Peyer's patch (tissue), 4 donors: ENCODE data around the gene RALB. TPM values are rescaled to one million over a fixed set of nuclear protein-coding genes. Genes with fewer than 3 reads are reported as not detected.

Experiments used
- DNase-seq, 3 donors: peaks; one replicate each; pipeline ENCODE4 v3.0.0-alpha.2; 2017 to 2019
- H3K27ac ChIP-seq, 4 donors: fragments of 200-600 bp; sonication (generic); one replicate each; pipeline ENCODE4 v1.5.1; 2016 to 2019
- H3K27me3 ChIP-seq, 2 donors: fragments of 200-600 bp; sonication (generic); one replicate each; pipeline ENCODE4 v1.5.1; 2019
- H3K36me3 ChIP-seq, 3 donors: fragments of 200-600 bp; sonication (generic); one replicate each; pipeline ENCODE4 v1.5.1; 2016 to 2019
- H3K4me1 ChIP-seq, 4 donors: fragments of 200-600 bp; sonication (generic); one replicate each; pipeline ENCODE4 v1.5.1; 2016 to 2019
- H3K4me3 ChIP-seq, 4 donors: fragments of 200-600 bp; sonication (generic); 1 replicate in 3 of 4; 2 replicates in 1 of 4; pipeline ENCODE4 v1.5.1; 2016 to 2019; ENCODE audit warnings: mild to moderate bottlenecking in 1 of 4
- H3K9me3 ChIP-seq, 4 donors: fragments of 200-600 bp; sonication (generic); one replicate each; pipeline ENCODE4 v1.5.1; 2016 to 2019; ENCODE audit warnings: mild to moderate bottlenecking in 1 of 4
- POLR2A ChIP-seq, 2 donors: fragments of 450-650 bp; IDR thresholded peaks; one replicate each; pipeline ENCODE4 v1.5.1; 2017; ENCODE audit warnings: antibody characterized with exemption in 2 of 2, mild to moderate bottlenecking in 2 of 2, moderate library complexity in 2 of 2
- total RNA-seq, 4 donors: library from RNA; depleted of rRNA; stranded (reverse); fragments of >200 nt; gene quantifications; one replicate each; pipeline ENCODE4 v1.1.0, GENCODE V29; 2016
- TF ChIP-seq, protein P1 (sequence below), 6 experiments: fragments of 450-650 bp in 4 of 6; fragments of 200-600 bp in 2 of 6; sonication (generic) in 1 of 6; IDR thresholded peaks; one replicate each; pipeline ENCODE4 v1.5.1; 2017 to 2019; ENCODE audit warnings: antibody characterized with exemption in 6 of 6, mild to moderate bottlenecking in 3 of 6, moderate library complexity in 1 of 6

RALB gene
- total RNA-seq, 4 donors from 2014 or later, result 49.3 to 61.9 (median 50.2) TPM

DNA sequence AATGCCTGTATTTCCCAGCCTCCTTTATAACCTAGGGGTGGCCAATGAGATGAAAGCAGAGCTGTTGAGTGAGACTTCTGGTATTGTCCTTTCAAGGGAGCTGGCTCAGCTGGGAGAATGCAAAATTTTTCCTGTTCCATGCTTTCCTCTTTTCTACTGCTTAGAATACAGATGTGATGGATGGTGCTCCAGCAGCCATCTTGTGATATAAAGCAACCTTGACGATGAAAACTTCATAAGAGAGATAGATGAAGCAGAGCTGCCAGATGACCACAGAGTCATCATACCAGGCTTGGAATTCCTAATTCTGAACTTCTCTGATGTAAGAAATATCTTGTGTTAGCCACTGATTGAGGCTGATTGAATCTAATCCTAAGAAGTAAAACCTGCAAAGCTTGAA lies 81.4 kb downstream of the RALB start:
- DNase-seq, result no peak
- no peak for TF ChIP-seq POLR2A (IDR thresholded peaks at IDR 0.05)
- TF ChIP-seq, protein P1, sequence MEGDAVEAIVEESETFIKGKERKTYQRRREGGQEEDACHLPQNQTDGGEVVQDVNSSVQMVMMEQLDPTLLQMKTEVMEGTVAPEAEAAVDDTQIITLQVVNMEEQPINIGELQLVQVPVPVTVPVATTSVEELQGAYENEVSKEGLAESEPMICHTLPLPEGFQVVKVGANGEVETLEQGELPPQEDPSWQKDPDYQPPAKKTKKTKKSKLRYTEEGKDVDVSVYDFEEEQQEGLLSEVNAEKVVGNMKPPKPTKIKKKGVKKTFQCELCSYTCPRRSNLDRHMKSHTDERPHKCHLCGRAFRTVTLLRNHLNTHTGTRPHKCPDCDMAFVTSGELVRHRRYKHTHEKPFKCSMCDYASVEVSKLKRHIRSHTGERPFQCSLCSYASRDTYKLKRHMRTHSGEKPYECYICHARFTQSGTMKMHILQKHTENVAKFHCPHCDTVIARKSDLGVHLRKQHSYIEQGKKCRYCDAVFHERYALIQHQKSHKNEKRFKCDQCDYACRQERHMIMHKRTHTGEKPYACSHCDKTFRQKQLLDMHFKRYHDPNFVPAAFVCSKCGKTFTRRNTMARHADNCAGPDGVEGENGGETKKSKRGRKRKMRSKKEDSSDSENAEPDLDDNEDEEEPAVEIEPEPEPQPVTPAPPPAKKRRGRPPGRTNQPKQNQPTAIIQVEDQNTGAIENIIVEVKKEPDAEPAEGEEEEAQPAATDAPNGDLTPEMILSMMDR (IDR thresholded peaks at IDR 0.05), result no peak
- no peak overlapping the region for H3K4me3 ChIP-seq
- no peaks in the 10 kb centered on the region for H3K27me3 ChIP-seq
- no peak overlapping the region for H3K27ac ChIP-seq
- no peaks in the 10 kb centered on the region for H3K9me3 ChIP-seq
- no peaks in the 10 kb centered on the region for H3K36me3 ChIP-seq
- H3K4me1 ChIP-seq, result no peaks in the 10 kb centered on the region

DNA sequence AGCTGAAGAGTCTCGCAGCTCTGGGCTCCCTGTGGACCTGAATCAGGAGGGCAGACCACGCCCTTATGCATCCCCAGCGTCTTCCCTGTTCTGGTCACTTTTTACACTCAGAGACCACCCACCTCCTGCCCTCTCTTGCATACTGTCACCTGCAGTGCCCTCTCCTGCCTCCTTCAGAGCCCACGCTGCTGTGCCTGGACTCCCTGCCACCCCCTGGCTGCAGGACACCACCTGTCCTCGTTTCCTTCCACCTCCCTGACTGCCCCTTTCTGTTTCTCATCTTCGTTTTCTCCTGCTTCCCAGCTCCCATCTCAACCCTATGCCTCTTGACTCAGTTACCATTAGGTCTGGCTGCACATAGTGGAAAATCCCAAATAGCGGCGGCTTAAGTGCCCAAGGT lies 84.1 kb downstream of the RALB start:
- no peak for DNase-seq
- TF ChIP-seq, protein P1 (IDR thresholded peaks at IDR 0.05), result no peak
- no peak for TF ChIP-seq POLR2A (IDR thresholded peaks at IDR 0.05)
- Histone ChIP-seq H3K9me3 (no peaks in the 10 kb centered on the region), H3K4me3 (no peak overlapping the region), H3K27ac (no peak overlapping the region), H3K27me3 (no peaks in the 10 kb centered on the region), H3K4me1 (no peaks in the 10 kb centered on the region), H3K36me3 (no peaks in the 10 kb centered on the region)

DNA sequence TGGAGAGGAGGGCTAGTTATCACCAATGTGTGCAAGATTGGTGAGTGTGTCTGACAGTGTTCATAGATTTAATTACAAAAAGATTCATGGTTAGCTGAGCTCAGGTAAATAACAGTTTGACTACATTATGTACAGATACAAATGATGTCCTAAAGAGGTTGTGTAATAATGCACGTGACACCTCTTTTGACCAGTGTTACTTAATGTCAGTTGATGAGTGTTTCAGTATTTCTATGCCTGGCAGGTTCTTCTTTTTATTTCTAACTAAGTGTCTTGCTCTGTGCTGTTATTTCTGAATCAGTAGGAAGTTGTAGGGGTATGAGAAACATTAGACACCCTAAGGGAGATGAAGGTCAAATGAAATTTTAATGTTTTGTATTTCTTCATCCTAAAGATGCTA lies 85.4 kb downstream of the RALB start:
- no peak overlapping the region for H3K27ac ChIP-seq
- H3K4me3 ChIP-seq, result no peak overlapping the region
- no peaks in the 10 kb centered on the region for H3K9me3 ChIP-seq
- peaks cover 0 to 8% of the 10 kb centered on the region in 2 donors for H3K27me3 ChIP-seq
- no peak for DNase-seq
- TF ChIP-seq POLR2A (IDR thresholded peaks at IDR 0.05), result no peak
- TF ChIP-seq, protein P1 (IDR thresholded peaks at IDR 0.05), result no peak
- H3K4me1 ChIP-seq, result peaks cover 0 to under 1% (median 0%) of the 10 kb centered on the region in 4 donors
- no peaks in the 10 kb centered on the region for H3K36me3 ChIP-seq

DNA sequence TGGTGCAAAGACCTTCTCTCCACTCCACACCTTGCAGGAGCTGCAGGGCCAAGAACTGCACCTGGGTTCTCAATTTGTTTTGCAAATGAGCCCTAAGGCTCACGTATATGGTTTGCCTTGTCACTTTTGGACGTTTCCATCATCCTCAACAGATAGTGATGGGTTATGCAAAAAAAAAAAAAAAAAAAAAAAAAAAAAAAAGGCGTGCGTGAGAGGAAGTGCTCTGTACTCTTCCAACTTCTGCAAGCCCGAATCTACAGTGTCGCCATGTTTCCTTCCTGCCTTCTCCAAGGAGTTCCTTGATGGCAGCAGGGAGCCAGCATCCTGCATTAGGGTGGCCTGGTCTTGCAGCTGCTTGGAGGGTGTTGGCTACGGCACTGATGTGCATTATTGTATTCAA lies 89.3 kb downstream of the RALB start:
- H3K27ac ChIP-seq, result no peak overlapping the region
- no peaks in the 10 kb centered on the region for H3K9me3 ChIP-seq
- TF ChIP-seq POLR2A (IDR thresholded peaks at IDR 0.05), result no peak
- TF ChIP-seq, protein P1 (IDR thresholded peaks at IDR 0.05), result no peak
- H3K4me1 ChIP-seq, result peaks cover 0 to 33% (median 15%) of the 10 kb centered on the region in 4 donors
- H3K27me3 ChIP-seq, result peaks cover 0 to 41% of the 10 kb centered on the region in 2 donors
- H3K4me3 ChIP-seq, result no peak overlapping the region
- no peaks in the 10 kb centered on the region for H3K36me3 ChIP-seq
- DNase-seq, result no peak

DNA sequence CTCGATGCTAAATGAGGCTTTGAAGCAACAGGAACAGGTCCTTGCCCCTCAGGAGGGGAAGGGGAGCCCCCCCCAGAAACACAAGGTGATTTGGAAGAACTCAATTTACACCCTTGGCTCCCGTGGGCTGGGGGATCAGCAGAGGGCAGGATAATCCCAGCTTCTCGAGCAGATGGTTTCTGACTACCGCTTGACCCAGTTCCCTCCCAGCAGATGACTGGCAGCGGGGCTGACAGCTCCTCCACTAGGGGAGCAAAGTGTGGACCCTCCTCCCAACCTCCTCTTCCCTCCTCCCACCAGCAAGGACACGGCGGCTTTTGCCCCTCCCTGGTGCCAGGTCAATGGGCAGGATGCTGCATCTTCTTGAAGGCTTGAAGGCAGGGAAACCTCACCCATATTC lies 89.8 kb downstream of the RALB start:
- H3K27me3 ChIP-seq, result peaks cover 0 to 45% of the 10 kb centered on the region in 2 donors
- TF ChIP-seq, protein P1 (IDR thresholded peaks at IDR 0.05), result no peak
- TF ChIP-seq POLR2A (IDR thresholded peaks at IDR 0.05), result no peak

DNA sequence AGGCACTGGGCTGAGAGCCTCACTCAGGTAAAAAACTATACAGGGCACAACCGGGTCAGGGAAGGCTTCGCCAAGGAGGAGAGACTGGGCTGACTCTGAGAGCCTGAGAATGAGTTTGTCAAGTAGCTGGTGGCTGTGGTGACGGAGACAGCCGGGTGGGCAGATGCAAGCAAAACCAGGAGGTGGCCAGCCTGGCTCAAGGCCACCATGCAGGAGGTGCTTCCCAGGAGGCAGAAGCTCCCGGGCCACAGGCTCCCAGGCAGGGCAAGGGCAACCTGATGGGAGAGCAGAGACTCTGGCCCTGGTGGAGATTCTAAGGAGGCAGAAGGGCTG lies 90.4 kb downstream of the RALB start:
- peak overlapping the region in 3 of 4 donors; percentile 4 to 51 (median 20) for H3K4me3 ChIP-seq
- no peak for TF ChIP-seq POLR2A (IDR thresholded peaks at IDR 0.05)
- TF ChIP-seq, protein P1 (IDR thresholded peaks at IDR 0.05), result no peak
- H3K9me3 ChIP-seq, result no peaks in the 10 kb centered on the region
- no peak for DNase-seq
- H3K4me1 ChIP-seq, result peaks cover 0 to 42% (median 15%) of the 10 kb centered on the region in 4 donors
- no peaks in the 10 kb centered on the region for H3K36me3 ChIP-seq
- peaks cover 0 to 51% of the 10 kb centered on the region in 2 donors for H3K27me3 ChIP-seq
- no peak overlapping the region for H3K27ac ChIP-seq

More for the DNA sequence above, 89.8 kb downstream of the RALB start:
- Histone ChIP-seq H3K4me3 (no peak overlapping the region), H3K9me3 (no peaks in the 10 kb centered on the region), H3K4me1 (peaks cover 0 to 38% (median 15%) of the 10 kb centered on the region in 4 donors), H3K36me3 (no peaks in the 10 kb centered on the region), H3K27ac (no peak overlapping the region)
- no peak for DNase-seq
